C4-2B (cell line): Measurements from ENCODE around the gene SLC9A9.

Source experiments
- CTCF ChIP-seq: fragments of 450-650 bp; conservative IDR thresholded peaks from 2 replicates; pipeline ENCODE4 v1.5.1; 2017; ENCODE audit warnings: mild to moderate bottlenecking
- ZFX ChIP-seq: fragments of 450-650 bp; IDR thresholded peaks from 2 replicates; pipeline ENCODE4 v1.6.1; 2017

GRCh38 chr3:143859465-143860203 lies 11.4 kb upstream of the SLC9A9 start:
- TF ChIP-seq CTCF (no peak), ZFX (no peak)
